IPS-20b (cell line): ENCODE results near the gene OR1L8.
"Not testable (repeated sequence)": the region's sequence is repeated elsewhere in the genome, so short reads cannot be mapped to it uniquely, and the experiment has no call there.

Experiments
- H3K27ac ChIP-seq: one replicate; pipeline ENCODE4 v1.5.1; 2013; ENCODE audit warnings: low read length
- H3K27me3 ChIP-seq: 2 replicates; pipeline ENCODE4 v1.6.1; 2013; ENCODE audit warnings: mild to moderate bottlenecking, low read length, inconsistent platforms; ENCODE audit not compliant: insufficient read depth
- H3K36me3 ChIP-seq: 2 replicates; pipeline ENCODE4 v1.6.1; 2013; ENCODE audit warnings: low read depth, mild to moderate bottlenecking, inconsistent platforms, low read length, moderate library complexity; ENCODE audit not compliant: insufficient read depth
- H3K4me1 ChIP-seq: 2 replicates; pipeline ENCODE4 v1.6.1; 2013; ENCODE audit warnings: mild to moderate bottlenecking, control low read depth, inconsistent platforms, low read length, moderate library complexity; ENCODE audit not compliant: insufficient read depth
- H3K4me3 ChIP-seq: 2 replicates; pipeline ENCODE4 v1.5.1; 2013; ENCODE audit warnings: mild to moderate bottlenecking, low read length, inconsistent platforms
- H3K9ac ChIP-seq: 2 replicates; pipeline ENCODE4 v1.6.1; 2013; ENCODE audit warnings: low read depth, mild to moderate bottlenecking, inconsistent platforms, low read length, moderate library complexity
- H3K9me3 ChIP-seq: 2 replicates; pipeline ENCODE4 v1.6.1; 2013; ENCODE audit warnings: mild to moderate bottlenecking, low read depth, low read length, inconsistent platforms; ENCODE audit not compliant: insufficient read depth

The OR1L8 gene

DNA sequence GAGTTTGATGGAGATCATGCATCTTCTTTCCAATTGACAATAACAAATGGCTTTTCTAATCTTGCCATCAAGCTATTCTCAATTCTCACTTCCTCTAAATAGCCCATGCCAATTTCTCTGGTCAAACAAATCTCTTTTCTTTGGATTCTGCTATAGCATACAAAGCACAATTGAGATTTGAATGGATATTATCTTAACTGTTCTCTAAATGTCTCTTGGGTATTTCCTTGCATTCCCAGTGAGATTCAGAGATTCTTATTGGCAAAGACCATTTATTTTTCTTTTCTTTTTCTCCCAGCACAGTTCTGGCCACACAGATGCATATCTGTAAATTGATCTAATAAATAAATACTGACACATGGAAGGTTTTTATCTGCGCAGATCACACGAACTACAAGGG is 30.4 kb downstream of the OR1L8 start, which contains the start of gene OR1N2:
Gene OR1N2 (plus strand): TSS at position 301 of the 400 bp plus-strand sequence. CDS start 100 bp downstream, outside the sequence.
- no peaks in the 10 kb centered on the region for H3K4me1 ChIP-seq
- no peak within 1 kb of the TSS for H3K4me3 ChIP-seq
- H3K9me3 ChIP-seq = peaks cover 85% of the 10 kb centered on the region
- H3K27ac ChIP-seq = no peak within 1 kb of the TSS
- H3K27me3 ChIP-seq = no peaks in the 10 kb centered on the region
- H3K36me3 ChIP-seq = no peaks in the 10 kb centered on the region
- no peak within 1 kb of the TSS for H3K9ac ChIP-seq

DNA sequence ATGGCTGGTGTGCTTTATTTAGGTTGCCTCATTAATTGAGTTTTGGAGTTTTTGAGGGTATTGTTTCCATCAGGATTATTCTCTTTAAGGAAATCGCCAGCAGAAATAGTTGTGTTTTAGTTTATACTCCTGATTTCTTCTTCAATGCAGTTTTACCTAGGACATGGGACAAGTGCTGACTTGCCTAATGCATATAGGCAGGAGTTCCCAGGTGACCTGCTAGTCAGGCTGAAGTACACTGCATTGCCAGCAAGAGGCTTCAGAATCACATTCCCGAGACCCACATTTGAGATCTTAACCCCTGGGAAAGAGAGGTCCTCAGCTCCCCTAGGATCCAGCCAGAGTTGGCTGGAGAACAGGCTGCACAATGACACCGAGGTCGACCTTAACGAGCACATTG is 31.8 kb downstream of the OR1L8 start:
- Histone ChIP-seq H3K27ac (no peak overlapping the region), H3K9me3 (peaks cover 83% of the 10 kb centered on the region), H3K9ac (no peak overlapping the region), H3K4me1 (no peaks in the 10 kb centered on the region), H3K4me3 (no peak overlapping the region), H3K36me3 (no peaks in the 10 kb centered on the region), H3K27me3 (no peaks in the 10 kb centered on the region)

DNA sequence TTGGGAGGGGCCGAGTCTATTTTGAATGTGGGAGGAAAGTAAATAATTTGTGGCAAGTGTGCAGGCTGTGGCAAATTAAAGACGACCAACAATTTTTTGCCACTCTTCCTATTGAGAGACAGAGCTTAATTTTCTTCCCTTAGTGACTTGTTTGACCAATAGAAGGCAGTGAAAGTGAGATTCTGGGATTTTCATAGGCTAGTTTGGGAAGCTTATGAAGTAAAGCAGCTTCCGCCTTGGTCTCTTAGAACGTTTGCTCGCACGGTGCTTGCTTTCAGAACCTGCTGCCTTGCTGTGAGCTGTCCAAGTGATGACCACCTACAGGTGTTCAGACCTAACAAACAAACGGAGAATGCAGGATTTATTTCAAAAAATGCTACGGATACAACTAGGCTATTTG is 37.0 kb downstream of the OR1L8 start:
- Histone ChIP-seq H3K4me3 (no peak overlapping the region), H3K9ac (no peak overlapping the region), H3K36me3 (no peaks in the 10 kb centered on the region), H3K27ac (no peak overlapping the region), H3K27me3 (no peaks in the 10 kb centered on the region), H3K4me1 (no peaks in the 10 kb centered on the region), H3K9me3 (peaks cover 81% of the 10 kb centered on the region)

DNA sequence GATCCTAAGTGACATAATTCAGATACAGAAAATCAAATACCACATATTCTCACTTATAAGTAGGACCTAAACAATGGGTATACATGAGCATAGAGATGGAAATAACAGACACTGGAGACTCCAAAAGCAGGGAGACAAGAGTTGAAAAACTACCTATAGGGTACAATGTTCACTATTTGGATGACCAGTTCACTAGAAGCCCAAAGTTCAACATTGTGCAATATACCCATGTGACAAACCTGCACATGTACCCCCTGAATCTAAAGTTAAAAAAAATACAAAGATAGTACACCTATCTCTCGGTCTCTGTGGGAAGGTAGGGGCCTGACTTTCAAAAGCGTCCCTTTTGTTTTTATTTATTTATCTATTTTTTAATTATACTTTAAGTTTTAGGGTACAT is 44.4 kb downstream of the OR1L8 start:
- H3K4me3 ChIP-seq = no peak overlapping the region
- H3K36me3 ChIP-seq = no peaks in the 10 kb centered on the region
- no peaks in the 10 kb centered on the region for H3K27me3 ChIP-seq
- H3K27ac ChIP-seq = no peak overlapping the region
- H3K4me1 ChIP-seq = no peaks in the 10 kb centered on the region
- H3K9ac ChIP-seq = no peak overlapping the region
- H3K9me3 ChIP-seq = peaks cover 42% of the 10 kb centered on the region

DNA sequence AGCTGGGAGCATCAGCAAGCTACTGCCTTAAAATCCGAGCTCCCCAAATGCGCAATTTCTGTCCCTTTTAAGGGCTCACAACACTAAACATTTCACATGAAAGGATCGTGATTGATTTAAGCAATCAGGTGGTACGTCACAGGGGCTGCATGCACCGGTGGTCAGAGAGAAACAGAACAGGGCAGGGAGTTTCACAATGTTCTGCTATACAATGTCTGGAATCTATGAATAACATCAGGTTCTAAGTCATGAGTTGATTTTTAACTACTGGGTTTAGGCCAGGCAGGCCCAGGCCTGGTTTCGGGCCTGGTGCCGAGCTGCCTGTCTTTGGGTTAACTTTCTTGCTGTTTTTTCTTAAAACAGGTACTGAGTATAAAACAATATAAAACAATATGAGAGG is 46.1 kb downstream of the OR1L8 start:
- not testable (repeated sequence) for H3K27me3 ChIP-seq, H3K27ac ChIP-seq, H3K4me3 ChIP-seq, H3K9ac ChIP-seq, H3K36me3 ChIP-seq, H3K4me1 ChIP-seq
- peaks cover 29% of the 10 kb centered on the region for H3K9me3 ChIP-seq

DNA sequence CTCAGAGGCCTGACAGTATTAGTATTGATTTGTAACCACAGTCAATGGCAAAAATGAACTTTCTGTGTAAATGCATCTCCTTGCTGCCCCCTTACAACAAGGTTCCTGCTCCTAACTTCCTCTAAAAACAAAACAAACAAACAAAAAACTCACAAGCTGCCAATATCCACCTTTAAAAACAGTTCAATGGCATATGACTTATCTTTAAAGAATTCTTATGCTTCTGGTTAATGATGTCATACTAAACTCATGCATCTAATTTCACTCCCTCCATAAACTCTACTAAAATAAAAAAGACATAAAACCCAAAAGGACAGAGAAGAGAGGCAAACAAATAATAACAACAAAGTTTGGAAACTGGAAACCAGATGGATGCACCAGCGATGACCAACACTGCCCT is 47.0 kb downstream of the OR1L8 start:
- Histone ChIP-seq H3K27me3 (no peaks in the 10 kb centered on the region), H3K9me3 (peaks cover 21% of the 10 kb centered on the region), H3K27ac (no peak overlapping the region), H3K4me3 (no peak overlapping the region), H3K36me3 (no peaks in the 10 kb centered on the region), H3K9ac (no peak overlapping the region), H3K4me1 (no peaks in the 10 kb centered on the region)

DNA sequence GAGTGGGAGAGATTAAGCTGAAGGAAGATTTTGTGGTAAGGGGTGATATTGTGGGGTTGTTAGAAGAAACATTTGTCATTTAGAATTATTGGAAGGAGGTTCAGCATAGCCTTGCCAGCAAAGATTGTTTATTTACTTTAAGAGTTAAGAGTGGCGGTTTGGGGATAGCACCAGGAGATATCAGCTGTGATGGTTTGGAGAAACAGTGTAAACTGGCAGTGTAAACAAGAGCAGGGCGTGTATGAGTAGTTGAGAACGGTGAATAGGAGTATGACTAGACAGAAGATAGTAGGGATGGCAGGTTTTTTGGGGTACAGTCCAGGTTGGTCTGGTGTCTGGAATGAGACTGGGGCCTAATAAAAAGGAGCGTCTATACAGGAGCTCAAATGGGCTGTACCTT is 52.0 kb downstream of the OR1L8 start:
- H3K27ac ChIP-seq, H3K27me3 ChIP-seq, H3K36me3 ChIP-seq, H3K9ac ChIP-seq, H3K4me1 ChIP-seq, H3K4me3 ChIP-seq: not testable (repeated sequence)
- H3K9me3 ChIP-seq = peaks cover 42% of the 10 kb centered on the region; the same call in 1 of the 2 replicates

DNA sequence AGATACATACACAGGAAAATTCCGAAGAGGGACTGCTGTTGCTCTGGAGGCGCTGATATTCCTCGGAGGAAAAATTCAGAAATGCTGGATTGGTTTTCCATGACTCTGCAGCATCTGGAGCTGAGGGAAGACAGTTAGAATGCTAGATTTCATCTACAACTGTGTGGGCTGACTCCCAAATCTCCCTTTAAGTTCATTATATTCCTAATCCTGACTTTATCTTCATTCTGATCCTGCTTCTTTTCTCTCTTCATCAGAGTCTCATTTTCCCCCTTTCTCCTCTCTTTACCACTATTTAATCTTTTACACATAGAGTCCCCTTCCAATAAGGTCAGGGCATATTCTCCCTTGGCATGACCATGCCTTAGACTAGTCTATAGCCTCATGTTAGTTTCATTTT is 56.0 kb downstream of the OR1L8 start, which contains the start of gene OR1N1:
Gene OR1N1 (minus strand): TSS at position 101 of the 400 bp plus-strand sequence. CDS start 0 bp downstream, at position 101.
- H3K27ac ChIP-seq = no peak within 1 kb of the TSS
- no peaks in the 10 kb centered on the region; the same call in 1 of the 2 replicates for H3K27me3 ChIP-seq
- H3K4me1 ChIP-seq = no peaks in the 10 kb centered on the region
- no peaks in the 10 kb centered on the region for H3K36me3 ChIP-seq
- H3K4me3 ChIP-seq = no peak within 1 kb of the TSS
- H3K9me3 ChIP-seq = peaks cover 70% of the 10 kb centered on the region
- H3K9ac ChIP-seq = no peak within 1 kb of the TSS

DNA sequence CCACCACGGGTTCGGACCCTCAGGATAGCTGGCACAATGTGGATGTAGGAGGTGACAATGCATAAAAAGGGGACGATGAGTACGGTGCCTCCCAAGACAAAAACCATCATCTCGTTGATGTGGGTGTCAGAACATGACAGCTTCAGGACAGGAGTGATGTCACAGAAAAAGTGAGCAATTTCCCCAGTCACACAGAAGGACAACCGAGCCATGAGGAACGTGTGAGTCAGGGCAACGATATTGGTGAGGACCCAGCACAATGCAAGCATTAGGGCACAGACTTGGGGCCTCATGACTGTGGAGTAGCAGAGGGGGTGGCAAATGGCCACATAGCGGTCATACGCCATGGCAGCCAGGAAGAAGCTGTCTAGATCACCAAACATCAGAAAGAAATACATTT is 56.6 kb downstream of the OR1L8 start:
- H3K4me1 ChIP-seq = no peaks in the 10 kb centered on the region
- no peak overlapping the region for H3K27ac ChIP-seq
- no peaks in the 10 kb centered on the region for H3K36me3 ChIP-seq
- H3K27me3 ChIP-seq = no peaks in the 10 kb centered on the region; the same call in 1 of the 2 replicates
- H3K4me3 ChIP-seq = no peak overlapping the region
- H3K9me3 ChIP-seq = peaks cover 75% of the 10 kb centered on the region
- no peak overlapping the region for H3K9ac ChIP-seq

DNA sequence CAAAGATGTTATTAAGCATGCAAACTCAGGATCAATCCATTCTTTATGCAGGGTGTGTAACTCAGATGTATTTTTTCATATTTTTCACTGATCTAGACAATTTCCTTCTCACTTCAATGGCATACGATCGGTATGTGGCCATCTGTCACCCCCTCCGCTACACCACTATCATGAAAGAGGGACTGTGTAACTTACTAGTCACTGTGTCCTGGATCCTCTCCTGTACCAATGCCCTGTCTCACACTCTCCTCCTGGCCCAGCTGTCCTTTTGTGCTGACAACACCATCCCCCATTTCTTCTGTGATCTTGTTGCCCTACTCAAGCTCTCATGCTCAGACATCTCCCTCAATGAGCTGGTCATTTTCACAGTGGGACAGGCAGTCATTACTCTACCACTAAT is 63.8 kb downstream of the OR1L8 start:
- no peaks in the 10 kb centered on the region for H3K36me3 ChIP-seq
- H3K27ac ChIP-seq = no peak overlapping the region
- no peak overlapping the region for H3K4me3 ChIP-seq
- peaks cover 5% of the 10 kb centered on the region; the same call in 1 of the 2 replicates for H3K27me3 ChIP-seq
- H3K9me3 ChIP-seq = peaks cover 85% of the 10 kb centered on the region
- H3K9ac ChIP-seq = no peak overlapping the region
- H3K4me1 ChIP-seq = no peaks in the 10 kb centered on the region

DNA sequence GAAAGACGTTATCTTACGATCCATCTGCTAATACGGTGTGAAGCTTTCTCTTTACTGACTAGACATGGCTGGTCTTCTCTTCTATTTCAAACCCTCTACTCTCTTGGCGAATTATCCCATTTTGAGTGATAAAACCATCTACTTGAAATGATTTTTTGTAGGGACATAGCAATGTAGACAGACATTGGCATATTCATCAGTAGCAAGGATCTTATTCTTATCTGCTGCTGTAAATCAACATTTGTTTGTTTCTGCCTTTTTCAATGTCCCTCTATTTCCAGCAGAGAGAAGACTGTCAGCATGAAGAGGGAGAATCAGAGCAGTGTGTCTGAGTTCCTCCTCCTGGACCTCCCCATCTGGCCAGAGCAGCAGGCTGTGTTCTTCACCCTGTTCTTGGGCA is 64.3 kb downstream of the OR1L8 start, which contains the start of gene OR1J4:
Gene OR1J4 (plus strand): TSS at position 301 of the 400 bp plus-strand sequence. CDS start 0 bp downstream, at position 301.
- H3K9me3 ChIP-seq = peaks cover 86% of the 10 kb centered on the region
- H3K27ac ChIP-seq = no peak within 1 kb of the TSS
- H3K4me3 ChIP-seq = no peak within 1 kb of the TSS
- H3K4me1 ChIP-seq = no peaks in the 10 kb centered on the region
- peaks cover 5% of the 10 kb centered on the region; the same call in 1 of the 2 replicates for H3K27me3 ChIP-seq
- no peak within 1 kb of the TSS for H3K9ac ChIP-seq
- no peaks in the 10 kb centered on the region for H3K36me3 ChIP-seq

DNA sequence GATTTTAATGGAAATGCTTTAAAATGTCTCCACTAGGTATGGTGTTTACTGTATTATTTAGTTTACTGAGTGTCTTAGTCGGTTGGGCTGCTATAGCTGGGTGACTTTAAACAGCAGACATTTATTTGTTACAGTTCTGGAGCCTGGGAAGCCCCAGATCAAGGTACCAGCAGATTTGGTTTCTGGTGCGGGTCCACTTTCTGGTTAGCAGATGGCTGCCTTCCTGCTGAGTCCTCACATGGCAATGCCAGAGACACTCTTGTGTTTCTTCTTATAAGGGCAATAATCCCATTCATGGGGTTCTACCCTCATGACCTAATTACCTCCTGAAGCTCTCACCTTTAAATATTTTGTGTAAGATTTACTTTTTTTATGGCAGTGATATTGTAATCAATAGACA is 65.0 kb downstream of the OR1L8 start:
- H3K9ac ChIP-seq = no peak overlapping the region
- H3K4me1 ChIP-seq = no peaks in the 10 kb centered on the region
- no peaks in the 10 kb centered on the region for H3K36me3 ChIP-seq
- peaks cover 5% of the 10 kb centered on the region; the same call in 1 of the 2 replicates for H3K27me3 ChIP-seq
- H3K4me3 ChIP-seq = no peak overlapping the region
- peaks cover 82% of the 10 kb centered on the region for H3K9me3 ChIP-seq
- no peak overlapping the region for H3K27ac ChIP-seq
